ENCODE data around the gene PBX1. TPM values are rescaled to one million over a fixed set of nuclear protein-coding genes. Genes with fewer than 3 reads are reported as not detected.

PBX1 gene
- total and polyA plus RNA-seq, 2 donors (not counting 3 experiments of a cell fraction or from before 2014, with no cell fraction given) = 10.7 to 24.1 TPM

GRCh38 chr1:164700683-164701082, 141.7 kb downstream of the PBX1 start:
- Histone ChIP-seq H3K9me1 (replicated peaks; ENCODE audit: control insufficient read depth, extremely low read depth, insufficient read depth, low read length) (no peaks in the 10 kb centered on the region), H3K27ac (ENCODE audit: insufficient read depth, low read depth, low read length) (no peak overlapping the region), H3K4me1 (ENCODE audit: control insufficient read depth, extremely low read depth, insufficient read depth, low read length) (no peaks in the 10 kb centered on the region), H3K79me2 (ENCODE audit: control insufficient read depth, insufficient read depth, low read length) (no peaks in the 10 kb centered on the region), H3K36me3 (ENCODE audit: control insufficient read depth in 2 of 2, extremely low read depth in 1 of 2, insufficient read depth in 2 of 2, low read length in 2 of 2) (no peaks in the 10 kb centered on the region), H3K4me3 (replicated peaks in 1 of 3; ENCODE audit: insufficient read depth in 1 of 3, low read depth in 1 of 3, low read length in 3 of 3) (no peak overlapping the region), H2AFZ (ENCODE audit: low read depth, low read length) (no peak overlapping the region), H4K20me1 (replicated peaks; ENCODE audit: control insufficient read depth, extremely low read depth, insufficient read depth, low read length) (no peaks in the 10 kb centered on the region), H3K27me3 (ENCODE audit: control insufficient read depth in 2 of 2, insufficient read depth in 2 of 2, low read length in 2 of 2) (no peaks in the 10 kb centered on the region), H3K4me2 (ENCODE audit: insufficient read depth, low read length) (no peak overlapping the region), H3K9me3 (replicated peaks; ENCODE audit: control insufficient read depth, insufficient read depth, low read length) (no peaks in the 10 kb centered on the region), H3K9ac (replicated peaks; ENCODE audit: extremely low read depth, insufficient read depth, low read length) (no peak overlapping the region)
- dilution Hi-C loops (cut with MboI; ENCODE audit: extremely low pct_ligation_motif_present, low sequenced_read_pairs) = no loop called here
- BruUV-seq (replicated peaks) = no TSS peak
- DNase-seq (ENCODE audit: low read depth, low spot score) = no peak
- intact Hi-C loops (cut with micrococcal nuclease) = no loop called here
- TF ChIP-seq JUN (IDR thresholded peaks at IDR 0.05; ENCODE audit: borderline replicate concordance, insufficient read depth, insufficient read length, low read depth) = no peak
- TF ChIP-seq GATA2 (IDR thresholded peaks at IDR 0.05; ENCODE audit: insufficient read depth, insufficient read length, low read depth, low read length) = no peak
- TF ChIP-seq MYC (IDR thresholded peaks at IDR 0.05; ENCODE audit: low read depth, low read length) = no peak
- no peak for TF ChIP-seq MAX (IDR thresholded peaks at IDR 0.05; ENCODE audit: insufficient read depth, insufficient read length)
- TF ChIP-seq POLR2A (IDR thresholded peaks at IDR 0.05; ENCODE audit: low read depth, low read length) = no peak
- TF ChIP-seq FOS (IDR thresholded peaks at IDR 0.05; ENCODE audit: borderline replicate concordance, insufficient read depth, low read length) = no peak
- no peak for TF ChIP-seq CTCF (IDR thresholded peaks at IDR 0.05; ENCODE audit: extremely low read depth in 1 of 2, insufficient read depth in 1 of 2, low read depth in 1 of 2, low read length in 2 of 2)
- no peak for TF ChIP-seq EZH2 (IDR thresholded peaks at IDR 0.05; ENCODE audit: borderline replicate concordance, low read depth, low read length, severe bottlenecking)
- no peak for TF ChIP-seq POLR2AphosphoS5 (IDR thresholded peaks at IDR 0.05; ENCODE audit: insufficient read depth, low read depth, low read length)
- no peak for FAIRE-seq
- ChIA-PET POLR2A (no interaction called here), CTCF (no interaction called here)
